DND-41 (cell line): ENCODE results near the gene MT1H.

Experiments used
- CTCF ChIP-seq: IDR thresholded peaks from 2 replicates; pipeline ENCODE4 v1.5.1; 2012; ENCODE audit warnings: borderline replicate concordance, low read length, moderate library complexity, mild to moderate bottlenecking; ENCODE audit not compliant: poor library complexity, severe bottlenecking; ENCODE audit errors: extremely low read depth
- EZH2 ChIP-seq: IDR thresholded peaks from 3 replicates; pipeline ENCODE4 v1.6.1; 2012; ENCODE audit warnings: borderline replicate concordance, low read depth, mild to moderate bottlenecking, moderate library complexity, low read length, inconsistent platforms; ENCODE audit not compliant: severe bottlenecking

GRCh38 chr16:56701534-56701933, 31.9 kb downstream of the MT1H start:
- TF ChIP-seq CTCF, result no peak
- TF ChIP-seq EZH2, result no peak
